Measurements from ENCODE around the gene DNM1.

The DNM1 gene

DNA sequence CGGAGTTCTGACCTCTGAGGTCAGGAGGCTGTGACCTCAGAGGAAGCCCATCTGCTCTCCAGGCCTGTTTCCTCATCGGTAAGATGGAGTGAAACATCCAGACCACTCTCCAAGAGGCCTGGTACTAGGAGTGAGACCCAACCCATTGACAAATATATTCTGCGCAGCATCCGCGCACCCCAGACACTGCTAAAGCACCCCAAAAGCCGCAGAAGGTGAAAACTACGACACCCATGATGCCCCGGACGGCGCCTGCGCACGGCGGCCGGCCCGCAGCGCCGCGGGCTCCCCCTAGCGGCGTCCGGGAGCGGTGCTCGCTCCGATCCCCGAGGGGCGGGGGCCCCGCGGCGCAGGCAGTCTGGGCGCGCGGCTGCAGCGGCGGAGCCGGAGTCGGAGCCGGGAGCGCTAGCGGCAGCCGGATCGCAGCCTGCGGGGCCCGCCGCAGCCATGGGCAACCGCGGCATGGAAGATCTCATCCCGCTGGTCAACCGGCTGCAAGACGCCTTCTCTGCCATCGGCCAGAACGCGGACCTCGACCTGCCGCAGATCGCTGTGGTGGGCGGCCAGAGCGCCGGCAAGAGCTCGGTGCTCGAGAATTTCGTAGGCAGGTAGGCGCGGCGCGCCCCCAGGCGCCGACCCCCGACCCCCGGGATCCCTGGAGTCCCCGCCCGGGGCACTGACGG is at the start of gene DNM1:
DNM1 (plus strand) TSS at position 356 of the 683 bp plus-strand sequence; CDS start at position 448, 92 bp downstream.
- in situ Hi-C loops (cut with MboI; ENCODE audit: low sequenced_read_pairs): no loop called here

DNA sequence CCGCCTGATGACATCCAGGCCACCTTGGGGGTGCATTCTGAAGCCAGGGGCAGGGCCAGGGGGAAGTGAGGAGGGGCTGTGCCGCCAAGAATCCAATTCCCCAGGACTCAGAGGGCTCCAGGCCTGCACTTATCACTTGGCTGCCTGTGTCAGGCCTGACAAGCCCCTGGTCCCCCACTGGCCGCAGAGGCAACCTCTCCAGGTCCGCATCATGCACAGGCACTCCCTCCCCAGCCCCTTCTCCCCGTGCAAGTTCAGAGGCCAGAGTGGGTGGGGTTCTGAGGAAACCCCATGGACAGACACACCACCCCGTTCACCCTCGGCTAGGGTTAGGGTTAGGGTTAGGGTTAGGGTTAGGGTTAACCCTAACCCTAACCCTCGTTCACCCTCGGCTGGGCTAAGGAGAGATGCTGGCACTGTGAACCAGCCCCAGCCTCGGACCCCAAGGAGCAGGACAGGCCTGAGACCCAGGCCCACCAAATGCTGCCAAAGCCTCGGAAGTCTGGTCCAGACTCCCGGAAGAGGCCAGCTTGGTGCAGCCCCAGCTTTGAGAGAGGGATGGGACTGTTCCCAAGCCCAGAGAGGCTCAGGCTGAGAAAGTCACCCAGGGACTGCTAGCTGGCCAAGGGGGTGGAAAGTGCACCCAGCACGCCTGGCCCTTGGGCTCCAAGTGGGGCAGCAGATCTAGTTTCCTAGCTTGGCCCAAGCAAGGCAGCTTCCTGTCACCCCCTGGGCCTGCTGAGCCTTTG is 49.1 kb upstream of the DNM1 start:
- in situ Hi-C loops (cut with MboI; ENCODE audit: low sequenced_read_pairs): no loop called here

GRCh38 chr9:128155736-128156500 is 47.3 kb upstream of the DNM1 start:
- in situ Hi-C loops (cut with MboI; ENCODE audit: low sequenced_read_pairs): no loop called here

GRCh38 chr9:128159522-128159783 is 43.7 kb upstream of the DNM1 start:
- in situ Hi-C loops (cut with MboI; ENCODE audit: low sequenced_read_pairs): no loop called here

GRCh38 chr9:128159784-128160602 is 43.2 kb upstream of the DNM1 start, which contains the start of gene BBLN:
TSS of gene BBLN (plus strand) at chr9:128160265. CDS start at chr9:128160408, 143 bp downstream.
- in situ Hi-C loops (cut with MboI; ENCODE audit: low sequenced_read_pairs): no loop called here

GRCh38 chr9:128160603-128160987 is 42.6 kb upstream of the DNM1 start:
- in situ Hi-C loops (cut with MboI; ENCODE audit: low sequenced_read_pairs): no loop called here

GRCh38 chr9:128161215-128161902 is 41.8 kb upstream of the DNM1 start:
- in situ Hi-C loops (cut with MboI; ENCODE audit: low sequenced_read_pairs): no loop called here

GRCh38 chr9:128162215-128163026 is 40.8 kb upstream of the DNM1 start:
- in situ Hi-C loops (cut with MboI; ENCODE audit: low sequenced_read_pairs): no loop called here

- in situ Hi-C loops (cut with MboI; ENCODE audit: low sequenced_read_pairs): no loop called here
These were observed 40.1 kb upstream of the DNM1 start for GRCh38 chr9:128163027-128163515.

DNA sequence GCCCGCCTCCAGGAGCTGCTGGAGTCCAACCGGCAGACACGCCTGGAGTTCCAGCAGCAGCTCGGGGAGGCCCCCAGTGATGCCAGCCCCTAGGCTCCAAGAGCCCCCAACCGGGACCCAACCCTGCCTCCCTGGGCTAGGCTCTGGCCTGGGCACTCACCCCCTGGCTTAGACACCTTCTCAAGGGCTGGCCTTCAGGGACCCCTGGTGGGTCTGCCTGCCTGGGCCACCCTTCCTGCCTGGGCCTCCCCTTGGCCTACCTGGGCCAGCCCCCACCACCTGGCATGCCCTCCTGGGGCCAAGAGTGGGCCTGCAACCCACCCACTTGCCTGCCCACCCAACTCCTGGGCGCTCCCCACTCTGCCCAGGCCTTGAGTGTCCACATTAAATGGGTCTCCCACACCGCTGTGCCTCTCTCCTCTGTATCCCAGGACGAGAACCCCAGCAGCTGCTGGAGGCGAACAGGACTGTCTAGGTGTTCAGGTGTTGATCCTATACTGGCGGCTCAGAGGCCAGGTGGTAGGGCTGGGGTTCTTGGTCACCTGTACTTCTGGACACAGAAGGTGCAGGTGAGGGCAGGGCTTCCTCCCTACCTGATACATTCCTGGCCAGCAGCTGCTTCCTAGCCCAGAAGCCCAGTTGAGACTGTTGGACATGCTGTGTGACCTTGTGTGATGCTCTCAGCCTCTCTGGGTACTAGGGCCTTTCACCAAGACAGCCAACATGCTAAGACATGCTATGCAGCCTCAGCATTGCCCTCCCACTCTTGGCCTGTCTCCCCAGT is 39.5 kb upstream of the DNM1 start:
- in situ Hi-C loops (cut with MboI; ENCODE audit: low sequenced_read_pairs): no loop called here

- in situ Hi-C loops (cut with MboI; ENCODE audit: low sequenced_read_pairs): no loop called here
These were observed 38.8 kb upstream of the DNM1 start for GRCh38 chr9:128164307-128164885.

GRCh38 chr9:128166169-128166568 is 37.0 kb upstream of the DNM1 start:
- in situ Hi-C loops (cut with MboI; ENCODE audit: low sequenced_read_pairs): no loop called here

DNA sequence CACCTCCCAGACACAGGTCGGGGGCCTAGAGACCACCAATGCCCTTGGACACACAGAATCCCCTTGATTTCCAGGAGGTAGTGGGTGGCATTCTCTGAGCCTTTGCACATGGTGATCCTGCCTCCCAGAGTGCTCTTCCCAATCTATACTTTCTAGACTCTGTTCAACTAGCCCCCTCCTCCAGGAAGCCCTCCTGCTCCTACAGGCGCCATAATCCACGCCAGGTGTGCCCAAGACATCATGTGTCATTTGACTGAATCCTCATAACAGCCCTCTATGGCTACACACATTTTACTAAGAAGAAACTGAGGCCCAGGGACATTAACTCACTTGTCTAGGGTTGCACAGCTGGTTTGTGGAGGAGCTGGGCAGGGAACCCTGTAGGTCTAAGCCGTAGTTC is 36.0 kb upstream of the DNM1 start:
- in situ Hi-C loops (cut with MboI; ENCODE audit: low sequenced_read_pairs): no loop called here

- in situ Hi-C loops (cut with MboI; ENCODE audit: low sequenced_read_pairs): no loop called here
These were observed 34.4 kb upstream of the DNM1 start for GRCh38 chr9:128168731-128169308.

DNA sequence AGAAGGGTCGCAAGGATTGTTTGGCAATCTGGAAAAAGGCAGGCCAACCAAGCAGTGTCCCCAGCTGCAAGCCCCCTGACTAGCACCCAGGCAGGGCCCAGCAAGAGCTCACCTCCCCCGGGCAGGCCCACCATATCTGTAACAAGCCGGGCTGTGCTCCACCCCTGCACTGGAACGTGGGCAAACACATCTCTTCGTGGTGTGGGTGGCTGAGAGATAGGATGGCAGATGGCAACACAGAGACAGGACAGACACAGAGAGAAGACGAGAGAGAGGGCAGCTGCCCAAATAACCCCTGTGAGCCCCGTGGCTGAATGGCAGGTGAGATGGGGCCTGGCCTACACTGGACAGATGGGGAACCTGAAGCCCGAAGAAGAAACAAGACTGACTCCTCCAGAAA is 33.7 kb upstream of the DNM1 start:
- in situ Hi-C loops (cut with MboI; ENCODE audit: low sequenced_read_pairs): no loop called here

DNA sequence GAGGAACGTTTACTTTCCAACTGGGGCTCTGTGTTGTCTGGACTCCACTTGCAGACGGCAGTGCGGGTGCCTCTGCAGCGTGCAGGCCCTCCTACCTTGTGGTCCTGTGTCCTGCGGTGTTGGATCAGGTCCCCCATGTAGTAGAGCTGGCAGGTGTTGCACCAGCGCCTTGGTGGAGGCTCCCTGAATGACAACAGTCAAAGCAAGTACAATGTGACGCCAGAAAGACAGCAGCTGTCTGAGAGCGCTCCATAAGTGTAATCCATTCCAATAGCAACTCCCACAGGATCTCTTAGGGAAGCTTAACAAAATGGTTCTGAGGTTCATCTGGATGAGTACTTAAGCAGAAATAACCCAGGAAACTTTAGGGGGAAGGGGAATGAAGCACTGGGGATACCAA is 33.3 kb upstream of the DNM1 start:
- in situ Hi-C loops (cut with MboI; ENCODE audit: low sequenced_read_pairs): no loop called here

GRCh38 chr9:128174062-128174461 is 29.1 kb upstream of the DNM1 start:
- in situ Hi-C loops (cut with MboI; ENCODE audit: low sequenced_read_pairs): no loop called here

GRCh38 chr9:128175102-128175563 is 28.0 kb upstream of the DNM1 start:
- in situ Hi-C loops (cut with MboI; ENCODE audit: low sequenced_read_pairs): no loop called here

All from HL-60/S4 (cell line).